ENCODE measurements around the gene CPLX1. TPM values are rescaled to one million over a fixed set of nuclear protein-coding genes. Genes with fewer than 3 reads are reported as not detected.
"Not testable (repeated sequence)": the region's sequence is repeated elsewhere in the genome, so short reads cannot be mapped to it uniquely, and the experiment has no call there.

Gene CPLX1
- polyA plus RNA-seq, 5 donors: 0.84 to 2.7 (median 1.1) TPM

DNA sequence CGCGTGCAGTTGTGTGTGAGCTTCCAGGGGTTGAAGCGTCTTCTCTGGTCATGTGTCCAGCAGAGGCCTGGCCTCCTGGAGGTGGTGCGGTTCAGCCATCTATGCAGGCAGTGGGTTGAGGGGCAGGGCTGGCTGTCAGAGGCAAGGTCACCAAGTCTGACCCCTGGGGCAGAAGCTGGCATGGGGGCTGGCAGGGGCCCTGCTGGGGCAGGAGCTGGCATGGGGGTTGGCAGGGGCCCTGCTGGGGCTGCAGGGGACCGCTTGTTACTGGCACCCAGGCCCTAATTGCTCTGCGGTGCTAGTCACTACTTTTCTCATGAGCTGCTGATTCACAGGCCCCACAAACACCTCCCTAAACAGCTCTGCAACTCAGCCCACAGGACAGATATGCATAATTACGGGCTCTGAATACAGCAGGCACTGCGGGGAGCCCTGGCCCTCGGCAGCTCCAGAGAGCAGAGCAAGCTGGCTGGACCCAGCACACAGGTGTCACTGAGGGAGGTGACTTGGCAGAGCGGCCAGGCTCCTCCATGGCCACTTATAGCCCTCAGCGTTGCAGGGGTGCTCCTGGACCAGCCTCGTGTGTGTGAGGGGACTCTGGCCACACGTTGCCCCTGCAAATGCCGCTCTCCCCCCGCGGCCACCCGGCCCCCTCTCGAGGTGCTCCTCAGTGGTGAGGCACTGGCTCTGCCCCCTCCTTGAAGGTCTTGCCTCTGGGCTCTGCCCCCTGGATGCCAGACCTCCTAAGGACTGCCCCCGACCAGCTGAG, 32.7 kb downstream of the CPLX1 start:
- DNase-seq: no peak

DNA sequence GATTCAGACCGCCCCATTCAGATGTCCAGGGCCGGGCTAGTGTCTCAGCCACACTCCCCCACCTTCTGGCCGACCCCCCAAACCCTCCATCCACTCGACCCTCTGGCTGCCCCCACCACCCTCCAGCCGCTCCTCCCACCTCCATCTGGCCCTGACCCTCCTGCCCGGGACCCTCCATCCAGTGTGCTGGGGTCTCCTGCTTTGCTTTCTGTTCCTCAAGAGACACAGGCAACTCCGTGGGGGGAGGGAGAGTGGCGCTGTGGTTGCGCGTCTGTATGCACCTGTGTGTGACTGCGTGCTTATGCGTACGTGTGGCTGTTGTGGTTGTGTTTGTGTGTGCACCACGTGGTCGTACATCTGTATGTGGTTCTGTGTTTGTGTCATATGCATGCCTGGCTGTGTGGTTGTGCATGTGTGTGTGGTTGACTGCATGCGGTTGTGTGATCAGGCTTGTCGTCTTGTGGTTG, 33.3 kb downstream of the CPLX1 start:
- no peak for DNase-seq

DNA sequence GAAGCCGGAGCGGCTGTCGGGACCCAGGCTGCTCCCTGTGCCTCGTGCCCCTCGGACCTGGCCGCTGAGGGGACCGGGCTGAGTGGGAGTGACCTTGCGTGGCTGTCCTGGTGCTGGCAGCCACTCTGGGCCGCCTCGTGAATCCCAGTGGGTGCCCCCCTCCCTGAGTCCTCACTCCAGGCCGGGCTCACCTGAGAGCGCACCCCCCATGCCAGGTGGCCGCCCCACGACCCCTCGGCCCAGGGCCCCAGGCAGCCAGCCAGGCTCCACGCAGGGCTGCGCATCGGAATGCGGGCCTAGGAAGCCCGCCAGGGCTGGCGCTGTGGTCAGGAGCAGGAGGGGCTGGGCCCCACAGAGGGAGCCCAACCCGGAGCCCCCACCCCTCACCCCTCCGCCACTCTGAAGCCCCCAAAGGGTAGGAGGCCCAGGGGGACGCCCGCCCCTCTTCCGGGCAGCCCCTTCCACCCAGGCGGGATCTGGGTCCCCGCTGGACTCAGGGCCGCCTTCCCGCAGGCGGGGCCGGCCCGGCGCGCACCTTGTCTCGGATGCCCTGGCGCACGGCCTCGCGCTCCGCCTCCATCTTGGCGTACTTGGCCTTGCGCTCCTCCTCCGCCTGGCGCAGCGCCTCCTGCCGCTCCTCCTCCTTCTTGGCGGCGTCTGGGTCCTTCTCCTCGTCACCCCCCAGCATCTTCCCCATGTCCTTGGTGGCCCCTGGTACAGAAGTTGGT, 33.9 kb downstream of the CPLX1 start:
- peak in 1 of 2 donors; percentile 48 for DNase-seq

DNA sequence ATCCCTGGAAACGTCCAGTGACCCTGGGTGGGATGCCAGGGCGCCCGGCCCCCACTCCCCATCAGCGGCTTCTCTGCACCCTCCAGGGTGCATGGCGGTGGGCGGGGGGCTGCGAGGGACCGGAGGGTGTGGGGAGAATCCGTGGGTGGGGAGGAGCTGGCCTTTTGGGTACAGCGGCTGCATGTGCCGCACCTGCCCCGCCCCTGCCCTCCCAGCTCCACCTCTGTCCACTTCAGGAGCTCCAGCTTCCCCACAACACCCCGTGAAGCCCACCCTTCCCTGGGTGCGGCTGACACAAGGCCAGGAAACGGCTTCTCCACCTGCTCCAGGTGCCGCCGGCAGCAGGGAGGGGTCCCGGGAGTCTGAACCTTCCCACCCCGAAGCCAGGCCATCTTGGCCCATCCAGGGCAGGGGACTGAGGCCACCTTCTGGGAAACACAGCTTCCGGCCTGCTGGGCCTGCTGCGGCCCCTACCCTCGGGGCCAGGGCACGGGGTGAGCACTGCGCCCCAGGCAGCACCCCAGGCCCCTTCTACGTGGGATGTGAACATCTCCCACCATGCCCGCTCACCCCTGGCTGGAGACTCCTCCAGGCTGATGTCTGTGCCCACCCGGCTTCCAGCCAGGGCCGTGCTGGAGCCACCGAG, 34.6 kb downstream of the CPLX1 start:
- no peak for DNase-seq

DNA sequence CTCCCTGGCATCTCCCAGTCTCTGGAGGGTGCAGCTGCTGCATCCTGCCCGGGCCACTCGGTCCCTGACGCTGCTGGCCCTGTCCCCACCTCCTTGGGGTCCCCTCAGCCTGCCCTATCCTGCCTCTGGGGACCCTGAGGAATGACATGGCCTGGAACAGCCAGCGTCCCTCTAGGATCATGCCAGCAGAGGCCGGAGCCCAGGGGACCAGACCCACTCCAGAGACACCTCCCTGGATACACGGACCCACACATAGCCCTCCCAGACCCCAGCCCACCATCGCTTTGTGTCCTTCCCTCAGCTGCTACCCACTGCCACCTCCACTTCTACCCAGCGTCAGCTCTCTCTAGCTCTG, 35.5 kb downstream of the CPLX1 start:
- no peak for DNase-seq

DNA sequence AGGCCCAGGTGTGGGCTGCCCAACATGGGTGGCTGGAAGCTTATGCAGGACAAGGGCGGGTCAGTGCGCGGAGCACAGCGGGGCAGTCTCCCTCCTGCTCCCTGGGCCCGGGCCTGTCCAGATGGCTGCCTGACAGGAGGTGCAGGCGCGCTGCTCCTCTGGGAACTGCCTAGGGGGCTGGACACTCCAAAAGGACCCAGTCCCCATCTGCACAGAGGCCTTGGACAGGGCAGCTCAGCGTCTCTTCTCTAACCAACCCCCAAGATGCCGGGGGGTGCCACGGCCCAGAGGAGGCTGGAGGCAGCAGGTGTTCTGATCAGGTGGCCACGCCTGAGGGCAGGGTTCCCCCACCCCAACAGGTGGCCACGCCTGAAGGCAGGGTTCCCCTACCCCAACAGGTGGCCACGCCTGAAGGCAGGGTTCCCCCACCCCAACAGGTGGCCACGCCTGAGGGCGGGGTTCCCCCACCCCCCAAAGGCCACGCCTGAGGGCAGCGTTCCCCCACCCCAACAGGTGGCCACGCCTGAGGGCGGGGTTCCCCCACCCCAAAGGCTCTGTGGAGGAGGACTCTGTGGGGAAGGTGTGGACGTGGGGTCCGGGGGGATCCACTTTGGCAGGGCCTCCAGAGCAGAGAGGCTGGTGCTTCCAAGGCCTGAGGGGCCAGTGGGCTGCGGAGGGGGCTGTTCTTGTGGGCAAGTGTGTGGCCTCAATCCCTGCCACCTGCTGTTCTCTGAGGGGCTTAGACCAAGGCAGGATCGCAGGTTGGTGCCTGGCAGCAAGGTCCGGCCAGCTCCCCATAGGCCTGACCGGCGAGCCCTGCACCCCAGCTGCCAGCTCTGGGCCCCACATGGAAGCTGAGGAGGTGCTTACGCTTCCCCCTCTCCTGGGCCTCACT, 36.1 kb downstream of the CPLX1 start:
- DNase-seq: no peak

DNA sequence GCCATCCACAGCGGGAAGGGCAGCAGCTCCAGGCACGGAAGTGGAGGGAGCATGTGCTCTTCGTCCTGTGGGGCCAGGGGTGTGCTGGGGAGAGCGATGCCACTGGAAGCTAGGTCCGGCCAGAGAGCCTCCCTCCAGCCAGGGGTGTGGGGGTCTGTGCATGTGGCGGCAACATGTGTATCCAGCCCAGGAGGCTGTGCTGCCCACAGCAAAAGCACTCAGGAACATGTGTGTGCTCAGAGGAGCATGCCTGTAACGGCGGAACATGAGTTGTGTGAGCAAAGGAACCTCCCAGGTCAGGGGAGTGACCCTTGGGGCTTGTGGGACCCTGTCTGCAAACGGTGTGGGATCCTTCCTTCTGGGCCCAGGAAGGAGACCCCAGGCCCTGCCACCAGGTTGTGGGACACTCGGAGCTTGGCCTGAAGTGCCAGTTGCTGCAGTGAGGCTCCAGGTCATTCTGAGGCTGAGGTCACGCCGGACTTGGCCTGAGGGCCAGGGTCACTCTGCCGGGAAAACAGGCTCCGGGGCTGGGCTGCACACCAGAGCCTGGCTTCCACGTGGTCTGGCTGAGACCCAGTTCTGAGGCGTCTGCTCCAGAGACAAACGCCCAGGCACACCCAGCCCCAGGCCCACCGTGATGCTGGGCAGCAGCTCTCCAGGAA, 37.2 kb downstream of the CPLX1 start:
- no peak for DNase-seq

DNA sequence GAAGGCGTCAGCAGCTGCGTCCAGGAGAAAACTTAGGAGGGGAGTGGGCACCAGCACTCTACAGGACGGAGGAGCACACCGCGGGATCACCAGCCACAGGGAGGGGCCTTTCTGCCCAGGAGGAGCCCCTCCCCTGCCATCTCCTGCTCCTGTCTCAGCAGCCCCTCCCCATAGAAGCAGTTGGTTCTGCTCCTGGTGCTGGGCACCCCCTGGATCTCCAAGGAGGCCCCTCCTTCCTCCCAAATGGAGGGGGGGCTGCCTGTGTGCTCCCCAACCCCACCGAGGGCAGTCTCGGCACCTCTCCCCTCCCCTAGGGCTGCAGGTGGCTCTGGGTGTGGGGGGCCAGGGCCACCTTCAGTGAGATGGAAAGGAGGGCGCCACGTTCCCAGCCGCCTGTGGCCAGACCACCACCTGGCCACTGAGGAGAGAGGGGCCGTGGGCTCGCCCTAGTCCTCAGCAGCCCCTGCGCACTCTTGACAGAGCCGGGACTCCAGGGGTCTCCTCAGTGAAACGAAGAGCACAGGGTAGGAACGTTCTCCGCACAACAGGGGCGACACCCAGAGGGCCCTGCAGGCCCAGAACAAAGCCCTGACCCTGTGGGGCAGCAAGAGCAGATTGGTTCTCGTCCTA, 37.8 kb downstream of the CPLX1 start:
- DNase-seq: no peak

DNA sequence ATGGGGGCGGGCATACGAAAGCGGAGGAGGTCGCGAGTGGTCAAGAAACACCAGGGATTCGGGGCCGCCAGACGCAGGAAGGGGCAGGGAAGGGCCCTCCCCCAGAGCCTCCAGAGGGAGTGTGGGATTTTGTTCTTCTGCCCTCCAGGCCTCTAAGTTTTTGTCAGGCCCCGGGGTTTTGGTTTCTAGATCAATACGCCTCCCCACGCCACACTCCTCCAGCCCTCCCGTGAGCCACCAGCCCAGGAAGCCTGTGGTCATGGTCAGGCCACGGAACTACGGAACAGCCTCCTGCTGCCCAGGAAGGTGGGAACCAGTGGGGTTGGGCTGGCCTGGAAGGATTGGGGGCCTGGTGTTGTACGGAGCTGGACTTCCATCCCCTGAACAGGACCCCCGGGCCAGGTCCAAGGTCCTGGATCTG, 38.4 kb downstream of the CPLX1 start:
- DNase-seq: no peak

DNA sequence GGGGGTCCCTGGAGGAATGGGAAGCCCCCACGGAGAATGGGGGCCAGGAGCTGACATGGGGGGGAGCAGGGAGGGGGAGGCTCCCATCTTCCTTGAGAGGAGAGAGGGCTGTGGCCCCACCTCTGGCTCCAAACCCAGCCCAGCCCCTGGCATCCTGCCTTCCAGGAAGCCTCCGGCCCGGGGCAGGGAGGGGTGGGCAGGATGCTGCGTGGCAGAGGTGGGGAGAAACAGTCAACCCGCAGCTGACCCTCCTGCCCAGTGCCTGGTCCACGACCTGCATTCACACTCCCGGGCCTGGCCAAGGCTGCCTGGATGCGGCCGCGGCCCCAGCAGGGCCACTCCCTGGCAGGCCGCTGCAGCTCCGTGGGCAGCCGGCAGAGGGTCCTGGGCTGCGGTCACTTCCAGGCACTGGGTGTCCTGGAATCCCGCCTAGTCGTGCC, 39.0 kb downstream of the CPLX1 start:
- no peak for DNase-seq

DNA sequence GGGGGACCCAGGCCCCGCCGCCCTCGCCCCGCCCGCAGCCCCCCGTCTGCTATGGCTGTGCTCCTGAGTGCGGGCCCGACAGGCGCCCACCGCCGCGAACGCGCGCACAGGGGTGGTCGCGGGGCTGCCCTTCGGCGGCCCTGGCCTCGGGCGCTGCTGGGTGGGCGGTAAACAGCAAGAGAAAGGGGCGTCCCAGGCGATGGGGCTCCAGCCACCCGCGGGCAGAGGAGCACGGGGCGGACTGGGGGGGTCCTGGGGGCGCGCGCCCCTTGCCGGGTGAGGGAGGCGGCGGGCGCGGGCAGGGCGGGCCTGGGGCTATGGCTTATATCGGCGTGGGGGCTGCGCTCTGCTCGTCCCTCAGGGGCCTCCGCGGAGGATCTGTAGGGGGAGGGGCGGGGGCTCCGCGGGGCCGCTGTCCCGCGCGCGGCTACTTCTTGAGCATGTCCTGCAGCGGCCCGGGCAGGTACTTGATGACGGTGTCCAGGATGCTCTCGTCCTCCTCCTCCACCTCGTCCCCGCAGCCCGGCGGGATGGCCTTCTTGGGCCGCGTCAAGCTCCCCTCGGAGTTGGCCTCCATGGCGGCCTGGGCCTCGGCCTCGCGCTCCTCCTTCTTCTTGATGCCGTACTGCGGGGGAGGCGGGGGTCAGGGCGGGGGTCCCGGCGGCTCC, 39.7 kb downstream of the CPLX1 start:
- DNase-seq: no peak

DNA sequence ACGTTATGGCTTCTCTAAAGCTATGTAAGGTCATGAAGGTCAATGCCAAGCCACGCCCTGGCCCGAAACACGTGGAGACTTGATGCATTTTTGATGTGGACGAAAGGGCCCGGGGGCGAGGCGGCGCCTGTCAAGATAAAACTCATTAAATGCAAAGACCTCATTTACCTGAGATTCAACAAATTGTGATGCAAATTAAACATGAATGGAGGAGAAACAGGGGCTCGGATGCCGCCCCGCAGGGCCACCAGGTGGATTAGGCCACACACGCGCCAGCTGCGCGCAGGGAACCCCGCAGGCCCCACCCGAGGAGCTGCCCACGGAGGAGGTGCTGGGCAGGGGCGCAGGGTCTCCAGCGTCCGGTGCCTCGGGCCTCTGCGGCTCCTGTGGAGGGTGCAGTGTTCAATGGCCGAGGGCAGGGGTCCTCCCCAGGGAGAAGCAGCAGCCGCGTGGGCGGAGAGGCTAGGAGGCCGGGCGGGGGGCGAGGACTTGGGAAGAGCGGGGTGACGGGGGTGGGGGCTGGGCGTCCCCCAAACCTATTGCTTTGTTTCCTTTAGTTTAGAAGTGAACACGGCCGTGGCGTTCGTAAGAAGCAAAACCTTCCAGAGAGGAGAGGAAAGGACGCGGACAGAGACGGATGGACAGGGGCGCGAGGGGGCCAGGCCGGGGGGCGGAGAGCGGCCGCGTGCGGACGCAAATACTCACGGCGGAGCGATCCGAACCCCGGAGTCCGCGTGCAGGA, 40.4 kb downstream of the CPLX1 start:
- no peak for DNase-seq

DNA sequence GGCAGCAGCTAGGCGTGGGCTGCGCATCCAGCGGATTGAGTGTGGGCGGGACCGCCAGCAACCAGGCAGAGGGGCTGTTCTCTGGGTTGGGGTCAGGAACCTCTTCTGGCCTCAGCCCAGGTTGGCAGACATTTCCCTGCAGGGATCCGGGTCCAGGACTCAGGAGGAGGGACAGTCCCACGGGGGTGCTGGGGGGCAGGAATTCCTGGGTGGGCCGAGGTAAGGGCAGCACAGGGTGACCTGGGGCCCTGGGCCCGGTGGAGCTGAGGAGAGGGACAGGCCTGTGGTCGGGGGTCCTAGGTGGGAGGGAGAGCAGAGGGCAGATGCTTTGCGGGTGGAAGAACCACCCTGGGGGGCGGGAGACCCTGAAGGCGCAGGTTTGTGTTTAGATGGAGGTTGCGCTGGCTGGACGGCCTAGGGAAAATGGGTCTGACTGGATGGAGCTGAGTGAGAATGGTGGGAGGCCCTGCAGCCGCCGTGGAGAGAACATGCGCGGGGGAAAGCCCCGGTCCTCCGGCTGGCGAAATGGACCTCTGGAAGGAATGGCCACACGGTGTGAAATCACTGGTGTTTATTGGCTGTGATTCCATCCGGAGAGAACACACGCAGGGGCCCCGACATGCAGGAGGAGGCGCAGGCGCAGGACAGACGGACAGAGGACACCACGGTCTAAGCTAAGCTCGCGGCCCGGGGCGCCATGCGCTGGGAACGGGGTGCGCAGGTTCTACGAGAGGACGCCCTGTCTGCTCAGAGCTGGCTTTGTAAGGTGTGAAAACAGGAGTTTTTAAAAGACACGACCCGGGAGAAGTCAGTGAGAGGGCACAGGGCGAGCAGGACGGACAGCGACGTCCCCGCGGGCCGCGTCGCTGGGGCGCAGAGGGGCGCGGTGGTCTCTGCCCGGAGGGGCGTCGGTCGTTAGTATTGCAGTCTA, 41.3 kb downstream of the CPLX1 start:
- DNase-seq: no peak

DNA sequence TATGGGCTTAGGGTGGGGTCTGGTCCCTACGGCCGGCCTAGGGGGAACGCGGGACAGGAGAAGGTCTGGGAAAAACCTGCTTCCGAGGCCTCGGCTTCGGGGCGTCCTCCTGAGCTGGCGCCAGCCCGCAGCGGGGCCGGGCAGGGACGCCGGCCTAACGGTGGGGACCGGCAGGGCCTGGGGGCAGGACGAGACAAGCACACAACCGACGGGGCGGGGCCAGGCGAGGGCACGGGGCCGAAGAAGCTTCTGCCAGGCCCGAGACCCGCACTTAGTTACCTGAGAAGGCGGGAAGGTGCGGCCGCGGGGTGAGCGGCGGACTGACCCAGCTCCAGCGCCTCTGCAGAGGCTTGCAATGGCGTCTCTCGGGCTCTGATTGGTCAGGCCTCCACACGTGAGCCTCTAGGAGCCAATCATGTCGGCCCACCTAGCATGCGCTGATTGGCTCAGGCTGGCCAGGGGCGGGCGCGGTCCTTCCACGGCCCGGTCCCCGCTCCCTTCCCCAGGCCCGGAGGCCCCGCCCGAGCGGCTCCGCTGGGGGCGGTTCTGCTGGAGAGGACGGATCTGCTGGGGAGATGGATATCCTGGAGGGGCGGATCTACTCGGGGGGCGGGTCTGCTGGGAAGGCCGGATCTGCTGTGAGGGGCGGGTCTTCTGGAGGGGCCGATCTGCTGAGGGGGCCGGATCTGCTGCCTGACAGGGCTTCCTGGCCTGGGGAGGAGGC, 44.3 kb downstream of the CPLX1 start:
- peak; percentile 99 for DNase-seq

DNA sequence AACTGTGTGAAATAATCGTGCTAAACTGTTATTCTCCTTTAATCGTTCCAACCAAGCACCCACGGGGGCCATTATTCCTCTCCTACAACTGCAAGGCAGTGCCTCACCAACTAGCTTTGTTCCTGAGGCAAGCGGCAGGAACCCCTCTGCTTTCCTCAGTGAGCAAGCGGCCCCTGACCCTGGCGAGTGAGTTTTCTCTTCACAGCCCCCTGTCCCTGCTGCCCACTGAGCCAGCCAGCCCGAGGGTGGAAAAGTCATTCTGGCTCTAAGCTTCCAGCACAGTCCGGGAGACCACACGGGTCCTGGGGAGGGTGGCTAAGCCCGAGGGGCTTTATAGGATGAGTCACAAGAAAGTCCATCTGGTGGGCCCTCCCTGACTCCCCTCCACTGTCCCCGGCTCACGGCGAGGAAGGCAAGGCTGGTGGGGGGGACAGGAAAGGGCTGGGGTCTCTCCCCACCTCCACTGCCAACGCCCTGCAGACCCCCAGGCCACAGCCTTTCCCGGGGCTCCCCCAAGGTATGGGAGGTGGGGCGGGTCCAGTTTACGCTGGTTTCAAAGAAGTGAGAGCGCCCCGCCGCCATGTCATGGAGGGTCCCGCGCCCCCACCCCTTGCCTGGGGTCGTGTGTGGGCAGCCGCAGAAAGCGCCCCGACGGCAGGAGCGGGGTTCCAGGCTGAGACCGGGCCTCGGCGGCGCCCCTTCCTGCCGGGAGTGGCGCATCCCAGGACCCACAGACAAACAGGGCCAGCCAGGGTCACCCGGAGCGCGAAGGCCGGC, 45.0 kb downstream of the CPLX1 start:
- DNase-seq: no peak

DNA sequence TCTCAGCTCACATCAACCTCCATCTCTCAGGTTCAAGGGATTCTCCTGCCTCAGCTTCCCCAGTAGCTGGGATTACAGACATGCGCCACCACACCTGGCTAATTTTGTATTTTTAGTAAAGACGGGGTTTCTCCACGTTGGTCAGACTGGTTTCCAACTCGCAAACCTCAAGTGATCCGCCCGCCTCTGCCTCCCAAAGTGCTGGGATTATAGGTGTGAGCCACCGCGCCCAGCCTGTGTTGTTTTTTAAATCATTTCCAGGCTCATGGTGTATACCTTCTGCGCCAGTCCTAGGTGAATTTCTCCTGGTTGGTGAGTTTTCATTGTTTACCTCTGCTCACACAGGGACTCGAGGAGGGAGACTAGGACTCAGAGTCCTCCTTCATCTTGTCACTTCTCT, 45.7 kb downstream of the CPLX1 start:
- not testable (repeated sequence) for DNase-seq

DNA sequence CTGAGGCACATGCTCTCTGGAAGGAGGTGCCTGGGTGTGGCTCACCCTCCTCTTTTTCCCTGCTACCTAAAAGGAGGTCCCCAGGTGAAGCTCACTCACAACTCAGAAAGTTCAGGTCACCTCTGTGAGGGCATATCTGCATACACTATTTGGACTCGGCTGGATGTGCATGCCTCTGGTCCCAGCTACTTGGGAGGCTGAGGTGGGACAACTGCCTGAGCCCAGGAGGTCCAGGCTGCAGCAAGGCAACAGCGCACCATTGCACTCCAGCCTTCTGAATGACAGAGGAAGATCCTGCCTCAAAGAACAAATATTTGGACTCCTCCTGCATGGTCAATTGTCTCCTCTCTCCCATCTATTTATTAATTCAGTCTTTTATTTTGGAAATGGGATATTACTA, 46.4 kb downstream of the CPLX1 start:
- no peak for DNase-seq
